AG04449 (cell line): ENCODE results near the gene SSBP3.

Experiments
- CTCF ChIA-PET: fragments of 350-600 bp; formaldehyde crosslinking; extraction: SDS; loops from one replicate; lab custom pipeline; 2021; ENCODE audit warnings: antibody characterized with exemption; lab: Yijun Ruan, JAX
- POLR2A ChIA-PET: fragments of 400-600, 350-600 bp; formaldehyde crosslinking; extraction: SDS; loops from one replicate; lab custom pipeline; 2020; ENCODE audit warnings: antibody characterized with exemption, inconsistent platforms; lab: Yijun Ruan, JAX
- DNase-seq: peaks from one replicate; pipeline ENCODE4 v3.0.0-alpha.2; 2010; ENCODE audit warnings: low read depth, low spot score
- H3K4me3 ChIP-seq: 2 replicates; pipeline ENCODE4 v1.5.1; 2011; ENCODE audit warnings: low read depth, mild to moderate bottlenecking, control low read depth, low read length
- TF ChIP-seq, protein P1 (sequence below): IDR thresholded peaks from one replicate; pipeline ENCODE4 v1.5.1; 2011; ENCODE audit warnings: mild to moderate bottlenecking, moderate library complexity, low read length, control low read depth, inconsistent platforms; ENCODE audit not compliant: insufficient read depth; ENCODE audit errors: missing control alignments

SSBP3 gene

DNA sequence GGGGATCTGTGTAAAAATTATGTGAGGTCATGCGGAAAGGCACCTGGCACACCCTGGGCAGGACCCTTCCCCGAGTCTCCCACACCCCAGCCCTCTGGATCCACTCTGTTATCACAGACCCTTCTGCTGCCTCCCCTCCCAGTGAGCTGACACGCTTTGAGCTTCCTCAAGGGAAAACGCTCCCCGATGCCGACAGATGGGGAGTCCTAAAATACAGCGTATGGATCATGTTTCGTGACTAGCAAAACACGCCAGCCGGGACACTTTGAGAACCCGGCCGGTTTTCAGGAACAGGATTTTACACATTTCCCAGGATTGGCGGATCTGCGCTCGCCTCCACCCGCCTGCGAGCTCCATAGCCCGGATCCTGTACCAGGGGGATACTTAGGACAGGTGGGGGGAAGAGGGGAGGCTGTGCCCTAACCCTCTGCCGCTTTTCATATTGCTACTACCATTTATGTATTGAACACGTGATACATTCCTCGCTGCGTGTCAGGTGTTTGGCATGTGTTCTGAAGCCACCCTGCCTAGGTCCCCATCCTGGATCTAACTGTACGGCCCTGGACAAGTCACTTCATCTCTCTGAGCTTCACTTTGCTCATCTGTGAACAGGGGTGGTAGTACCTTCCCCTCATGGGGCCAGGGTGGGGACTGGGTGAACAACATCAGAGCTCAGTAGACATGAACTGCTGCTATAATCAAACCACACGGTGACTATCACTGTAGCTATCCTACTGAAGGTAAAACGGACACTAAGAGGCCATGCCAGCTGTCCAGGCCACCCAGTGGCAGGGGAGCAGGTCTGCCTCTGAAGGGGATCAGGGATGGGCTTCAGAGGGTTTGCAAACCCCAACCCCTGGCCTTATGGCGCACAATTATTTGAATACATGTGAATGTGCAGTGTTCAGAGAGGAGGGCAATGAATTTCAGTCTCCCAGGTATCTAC is 63.2 kb downstream of the SSBP3 start:
- DNase-seq = no peak
- H3K4me3 ChIP-seq = no peak overlapping the region
- POLR2A ChIA-PET = no interaction called here
- CTCF ChIA-PET = no interaction called here
- TF ChIP-seq, protein P1, sequence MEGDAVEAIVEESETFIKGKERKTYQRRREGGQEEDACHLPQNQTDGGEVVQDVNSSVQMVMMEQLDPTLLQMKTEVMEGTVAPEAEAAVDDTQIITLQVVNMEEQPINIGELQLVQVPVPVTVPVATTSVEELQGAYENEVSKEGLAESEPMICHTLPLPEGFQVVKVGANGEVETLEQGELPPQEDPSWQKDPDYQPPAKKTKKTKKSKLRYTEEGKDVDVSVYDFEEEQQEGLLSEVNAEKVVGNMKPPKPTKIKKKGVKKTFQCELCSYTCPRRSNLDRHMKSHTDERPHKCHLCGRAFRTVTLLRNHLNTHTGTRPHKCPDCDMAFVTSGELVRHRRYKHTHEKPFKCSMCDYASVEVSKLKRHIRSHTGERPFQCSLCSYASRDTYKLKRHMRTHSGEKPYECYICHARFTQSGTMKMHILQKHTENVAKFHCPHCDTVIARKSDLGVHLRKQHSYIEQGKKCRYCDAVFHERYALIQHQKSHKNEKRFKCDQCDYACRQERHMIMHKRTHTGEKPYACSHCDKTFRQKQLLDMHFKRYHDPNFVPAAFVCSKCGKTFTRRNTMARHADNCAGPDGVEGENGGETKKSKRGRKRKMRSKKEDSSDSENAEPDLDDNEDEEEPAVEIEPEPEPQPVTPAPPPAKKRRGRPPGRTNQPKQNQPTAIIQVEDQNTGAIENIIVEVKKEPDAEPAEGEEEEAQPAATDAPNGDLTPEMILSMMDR = no peak

DNA sequence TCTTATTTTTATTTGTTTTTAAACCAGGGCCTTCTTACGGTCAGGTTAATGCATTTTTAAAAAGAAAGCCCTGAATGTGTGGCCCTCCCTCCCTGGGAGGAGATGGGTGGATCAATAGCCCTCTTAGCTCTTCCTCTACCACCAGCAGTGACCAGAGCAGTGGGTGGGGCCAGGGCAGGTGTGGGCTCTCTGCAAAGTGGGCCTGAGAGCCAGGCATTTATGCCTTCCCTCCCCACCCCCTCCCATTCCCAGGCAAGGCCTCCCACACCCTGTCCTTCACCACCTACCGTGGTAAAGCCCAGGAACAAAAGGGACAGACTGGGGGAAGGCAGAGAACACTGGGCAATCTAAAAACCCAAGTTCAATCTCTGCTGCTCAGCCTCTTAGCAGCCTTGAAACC is 63.9 kb downstream of the SSBP3 start:
- CTCF ChIA-PET = no interaction called here
- POLR2A ChIA-PET = no interaction called here
- no peak for DNase-seq
- TF ChIP-seq, protein P1 = no peak
- no peak overlapping the region for H3K4me3 ChIP-seq

DNA sequence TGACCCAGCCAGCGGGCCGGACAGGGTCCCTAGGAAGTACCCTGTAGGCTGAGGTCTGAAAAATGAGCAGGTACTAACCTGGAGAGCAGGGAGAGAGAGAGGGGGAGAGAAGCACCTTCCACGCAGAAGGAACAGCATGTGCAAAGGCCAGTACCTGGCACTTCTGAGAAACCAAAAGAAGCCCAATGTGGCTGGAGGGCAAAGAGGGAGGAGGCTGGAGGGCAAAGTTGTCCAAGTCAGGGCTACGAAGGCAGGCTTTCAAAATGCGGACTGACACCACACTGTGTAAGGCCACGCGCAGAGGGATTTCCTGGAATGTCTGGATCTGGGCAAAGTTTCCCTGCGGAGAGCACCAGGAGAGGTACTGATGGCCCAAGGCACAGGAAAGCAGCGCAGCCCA is 64.4 kb downstream of the SSBP3 start:
- H3K4me3 ChIP-seq = no peak overlapping the region
- CTCF ChIA-PET = no interaction called here
- no peak for DNase-seq
- TF ChIP-seq, protein P1 = no peak
- POLR2A ChIA-PET = no interaction called here

DNA sequence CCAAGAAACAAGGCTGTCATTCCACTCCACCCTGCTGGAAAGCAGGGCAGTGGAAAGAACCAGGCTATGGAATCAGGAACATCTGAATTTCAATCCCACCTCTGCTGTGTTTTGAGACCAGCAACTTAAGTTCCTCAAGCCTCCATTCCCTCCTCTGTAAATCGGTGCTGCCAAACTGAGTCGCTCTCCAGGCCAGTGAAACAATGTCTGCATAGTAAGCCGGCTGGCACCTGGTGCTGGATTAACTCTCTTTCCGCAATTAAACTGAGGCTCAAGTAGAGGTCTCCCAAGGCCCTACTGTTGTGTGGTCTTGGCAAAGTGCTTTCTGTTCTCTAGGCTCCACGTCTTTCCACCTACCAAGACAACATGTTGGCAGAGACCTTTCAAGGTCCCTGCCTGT is 65.3 kb downstream of the SSBP3 start:
- CTCF ChIA-PET = no interaction called here
- H3K4me3 ChIP-seq = no peak overlapping the region
- TF ChIP-seq, protein P1 = no peak
- DNase-seq = no peak
- POLR2A ChIA-PET = no interaction called here

DNA sequence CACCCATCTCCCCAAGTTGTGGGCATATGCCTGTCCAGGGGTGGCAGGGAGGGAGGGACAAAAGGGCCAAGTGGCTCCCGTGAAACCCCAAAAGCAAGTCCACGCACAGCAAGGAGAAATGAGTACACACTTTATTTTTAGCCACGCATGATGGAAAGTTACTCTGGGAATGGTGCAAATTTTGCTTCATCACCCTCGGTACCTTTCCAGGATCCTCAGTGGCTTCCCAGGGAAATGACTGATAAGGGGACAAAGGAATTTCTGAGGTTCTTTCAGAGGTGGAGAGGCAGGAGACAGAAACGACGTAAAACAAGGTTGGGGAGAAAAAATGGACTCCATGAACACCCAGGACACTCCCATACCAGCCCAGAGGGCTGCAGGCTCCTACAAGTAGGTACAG is 65.8 kb downstream of the SSBP3 start:
- no peak overlapping the region for H3K4me3 ChIP-seq
- TF ChIP-seq, protein P1 = no peak
- ChIA-PET CTCF (no interaction called here), POLR2A (no interaction called here)
- no peak for DNase-seq

DNA sequence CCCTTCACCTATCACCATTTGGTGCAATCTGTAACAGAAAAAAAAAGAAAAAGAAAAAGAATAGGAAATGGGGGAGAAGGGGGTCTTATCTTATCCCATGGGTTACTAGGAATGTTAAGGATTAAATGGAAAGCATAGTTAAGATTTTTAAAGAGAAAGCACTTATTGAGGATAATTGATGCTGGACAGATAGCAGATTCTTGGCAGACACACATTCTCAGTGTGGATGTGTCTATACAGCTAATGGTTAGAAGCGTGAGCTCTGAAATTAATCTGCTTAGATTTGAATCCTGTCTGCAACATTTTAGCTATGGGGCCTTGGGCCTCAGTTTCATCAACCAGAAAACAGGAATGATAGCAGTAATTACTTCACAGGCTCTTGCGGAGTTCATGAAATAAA is 67.1 kb downstream of the SSBP3 start:
- ChIA-PET POLR2A (no interaction called here), CTCF (no interaction called here)
- DNase-seq = no peak

More for the DNA sequence above, 67.1 kb downstream of the SSBP3 start:
- H3K4me3 ChIP-seq = no peak overlapping the region
- TF ChIP-seq, protein P1 = no peak
